GM12878 (cell line): Measurements from ENCODE around the gene TXNRD3. TPM values are rescaled to one million over a fixed set of nuclear protein-coding genes. Genes with fewer than 3 reads are reported as not detected.

ENCODE experiments used
- EP300 ChIP-seq, 2 experiments: fragments of 150-350 bp in 1 of 2; IDR thresholded peaks; 2 replicates each; pipeline ENCODE4 v1.6.1; 2011 to 2012; ENCODE audit warnings: low read depth in 2 of 2, low read length in 2 of 2, borderline replicate concordance in 1 of 2, improper control_type of control experiment in 1 of 2, inconsistent platforms in 1 of 2; ENCODE audit not compliant: control insufficient read depth in 1 of 2
- IKZF2 ChIP-seq, 2 experiments: fragments of 450-650 bp; IDR thresholded peaks; 2 replicates each; pipeline ENCODE4 v1.6.1; 2017; ENCODE audit warnings: mild to moderate bottlenecking in 2 of 2, moderate library complexity in 2 of 2
- MEF2A ChIP-seq: IDR thresholded peaks from 2 replicates; pipeline ENCODE4 v1.6.1; 2011; ENCODE audit warnings: low read depth, mild to moderate bottlenecking, low read length, moderate library complexity; ENCODE audit not compliant: insufficient read depth
- MXI1 ChIP-seq: fragments of 150-350 bp; IDR thresholded peaks from 2 replicates; pipeline ENCODE4 v1.6.1; 2011; ENCODE audit warnings: low read depth, mild to moderate bottlenecking, inconsistent platforms, low read length, improper control_type of control experiment
- SMARCA5 ChIP-seq: fragments of 450-650 bp; IDR thresholded peaks from 2 replicates; pipeline ENCODE4 v1.6.1; 2017; ENCODE audit warnings: mild to moderate bottlenecking
- SRF ChIP-seq, 2 experiments: IDR thresholded peaks; 2 replicates each; pipeline ENCODE4 v1.6.1; 2011; ENCODE audit warnings: low read depth in 2 of 2, low read length in 2 of 2, mild to moderate bottlenecking in 1 of 2, moderate library complexity in 1 of 2
- polyA plus RNA-seq, 11 experiments: library from polyadenylated mRNA; depleted of rRNA in 4 of 11; unstranded in 6 of 11; stranded (reverse) in 5 of 11; fragments of >200 nt; fragmentation: Nextera tagmentation in 4 of 11; fragmentation: Illumina TruSeq in 1 of 11; extraction: Ambion mirVana in 4 of 11; extraction: Trizol in 1 of 11; gene quantifications; 1 replicate in 1 of 11; 2 replicates in 10 of 11; pipeline versions ENCODE4 v1.2.1 to v1.2.3, GENCODE V29; 2011 to 2016; ENCODE audit warnings: inconsistent platforms in 2 of 11, missing spikeins in 2 of 11, low read depth in 1 of 11
- total RNA-seq, 4 experiments: library from RNA; depleted of rRNA in 3 of 4; stranded (reverse); fragments of >200 nt in 3 of 4; fragmentation: Illumina TruSeq in 1 of 4; extraction: Trizol in 1 of 4; gene quantifications; 2 replicates each; pipeline versions ENCODE4 v1.2.1 to v1.2.3, GENCODE V29; 2013 to 2021
- TF ChIP-seq, protein P1 (sequence below): fragments of 450-650 bp; IDR thresholded peaks from 2 replicates; pipeline ENCODE4 v1.6.1; 2018; ENCODE audit warnings: mild to moderate bottlenecking, low read depth, moderate library complexity; ENCODE audit not compliant: partially characterized antibody
- TF ChIP-seq, protein P2 (sequence below): fragments of 450-650 bp; IDR thresholded peaks from 2 replicates; pipeline ENCODE4 v1.6.1; 2017; ENCODE audit warnings: mild to moderate bottlenecking, moderate library complexity
- TF ChIP-seq, protein P3 (sequence below): fragments of 450-650 bp; IDR thresholded peaks from 2 replicates; pipeline ENCODE4 v1.6.1; 2017; ENCODE audit warnings: mild to moderate bottlenecking, low read depth, inconsistent platforms; ENCODE audit not compliant: poor library complexity, severe bottlenecking
- TF ChIP-seq, protein P4 (sequence below), 3 experiments: IDR thresholded peaks in 2 of 3; conservative IDR thresholded peaks in 1 of 3; 2 replicates each; pipeline ENCODE4 v1.5.1; 2011; ENCODE audit warnings: low read depth in 3 of 3, low read length in 3 of 3, mild to moderate bottlenecking in 3 of 3, control low read depth in 2 of 3, moderate library complexity in 2 of 3, inconsistent platforms in 1 of 3, mixed read lengths in 1 of 3; ENCODE audit not compliant: control insufficient read depth in 2 of 3, insufficient read depth in 1 of 3; ENCODE audit errors: extremely low read depth in 1 of 3
- TF ChIP-seq, protein P5 (sequence below): IDR thresholded peaks from 2 replicates; pipeline ENCODE4 v1.6.1; 2012; ENCODE audit warnings: low read depth, low read length, improper control_type of control experiment

Gene TXNRD3
- total and polyA plus RNA-seq, 10 of the 15 experiments (the other 5 are each of a cell fraction or from before 2014, with no cell fraction given) = not detected

DNA sequence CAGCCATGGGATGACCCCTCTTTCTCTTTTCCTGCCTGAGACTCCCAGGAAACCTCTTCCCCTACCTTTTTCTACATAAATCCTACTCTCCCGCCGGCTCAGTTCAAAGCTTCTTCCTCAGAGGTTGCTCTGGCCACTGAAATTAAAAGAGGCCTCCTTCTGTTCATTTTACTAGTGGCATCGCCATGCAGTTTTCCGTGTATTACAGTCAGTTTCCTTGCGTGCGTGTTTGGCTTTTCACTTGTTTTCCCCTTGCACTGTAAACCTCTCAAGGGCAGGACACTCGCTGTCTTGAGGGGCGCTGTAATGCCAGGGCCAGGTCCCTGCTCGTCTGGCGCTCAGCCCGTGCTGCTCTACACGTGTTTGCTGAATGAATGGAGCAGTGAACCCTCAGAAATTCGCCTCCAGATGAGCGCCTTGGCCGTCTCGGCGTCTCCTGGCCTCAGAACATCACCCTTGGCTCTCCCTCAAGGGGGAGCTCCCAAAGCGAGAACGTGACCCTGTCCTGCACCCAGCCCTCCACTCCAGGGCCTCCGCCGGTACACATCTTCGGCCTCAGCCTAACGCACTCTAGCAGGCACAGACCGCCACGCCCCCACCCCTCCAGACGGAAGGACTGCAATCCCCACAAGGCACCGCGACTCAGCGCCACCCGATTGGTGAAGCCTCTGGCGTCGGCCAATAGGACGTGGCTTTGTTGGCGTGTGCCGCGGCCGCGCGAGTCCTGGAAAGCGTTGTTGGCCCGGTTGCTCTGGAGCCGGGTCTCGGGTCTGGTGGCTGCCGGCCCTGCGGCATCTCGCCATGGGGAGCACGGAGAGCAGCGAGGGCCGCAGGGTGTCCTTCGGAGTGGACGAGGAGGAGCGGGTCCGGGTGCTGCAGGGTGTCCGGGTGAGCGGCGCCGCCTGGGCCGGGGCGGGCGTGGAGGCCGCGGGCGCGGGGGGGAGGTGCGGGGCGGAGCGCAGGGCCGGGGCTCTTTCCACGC is 48.9 kb upstream of the TXNRD3 start, which contains the start of gene CHCHD6 (continued):
- TF ChIP-seq, protein P1, sequence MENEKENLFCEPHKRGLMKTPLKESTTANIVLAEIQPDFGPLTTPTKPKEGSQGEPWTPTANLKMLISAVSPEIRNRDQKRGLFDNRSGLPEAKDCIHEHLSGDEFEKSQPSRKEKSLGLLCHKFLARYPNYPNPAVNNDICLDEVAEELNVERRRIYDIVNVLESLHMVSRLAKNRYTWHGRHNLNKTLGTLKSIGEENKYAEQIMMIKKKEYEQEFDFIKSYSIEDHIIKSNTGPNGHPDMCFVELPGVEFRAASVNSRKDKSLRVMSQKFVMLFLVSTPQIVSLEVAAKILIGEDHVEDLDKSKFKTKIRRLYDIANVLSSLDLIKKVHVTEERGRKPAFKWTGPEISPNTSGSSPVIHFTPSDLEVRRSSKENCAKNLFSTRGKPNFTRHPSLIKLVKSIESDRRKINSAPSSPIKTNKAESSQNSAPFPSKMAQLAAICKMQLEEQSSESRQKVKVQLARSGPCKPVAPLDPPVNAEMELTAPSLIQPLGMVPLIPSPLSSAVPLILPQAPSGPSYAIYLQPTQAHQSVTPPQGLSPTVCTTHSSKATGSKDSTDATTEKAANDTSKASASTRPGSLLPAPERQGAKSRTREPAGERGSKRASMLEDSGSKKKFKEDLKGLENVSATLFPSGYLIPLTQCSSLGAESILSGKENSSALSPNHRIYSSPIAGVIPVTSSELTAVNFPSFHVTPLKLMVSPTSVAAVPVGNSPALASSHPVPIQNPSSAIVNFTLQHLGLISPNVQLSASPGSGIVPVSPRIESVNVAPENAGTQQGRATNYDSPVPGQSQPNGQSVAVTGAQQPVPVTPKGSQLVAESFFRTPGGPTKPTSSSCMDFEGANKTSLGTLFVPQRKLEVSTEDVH = no peak
- TF ChIP-seq, protein P2, sequence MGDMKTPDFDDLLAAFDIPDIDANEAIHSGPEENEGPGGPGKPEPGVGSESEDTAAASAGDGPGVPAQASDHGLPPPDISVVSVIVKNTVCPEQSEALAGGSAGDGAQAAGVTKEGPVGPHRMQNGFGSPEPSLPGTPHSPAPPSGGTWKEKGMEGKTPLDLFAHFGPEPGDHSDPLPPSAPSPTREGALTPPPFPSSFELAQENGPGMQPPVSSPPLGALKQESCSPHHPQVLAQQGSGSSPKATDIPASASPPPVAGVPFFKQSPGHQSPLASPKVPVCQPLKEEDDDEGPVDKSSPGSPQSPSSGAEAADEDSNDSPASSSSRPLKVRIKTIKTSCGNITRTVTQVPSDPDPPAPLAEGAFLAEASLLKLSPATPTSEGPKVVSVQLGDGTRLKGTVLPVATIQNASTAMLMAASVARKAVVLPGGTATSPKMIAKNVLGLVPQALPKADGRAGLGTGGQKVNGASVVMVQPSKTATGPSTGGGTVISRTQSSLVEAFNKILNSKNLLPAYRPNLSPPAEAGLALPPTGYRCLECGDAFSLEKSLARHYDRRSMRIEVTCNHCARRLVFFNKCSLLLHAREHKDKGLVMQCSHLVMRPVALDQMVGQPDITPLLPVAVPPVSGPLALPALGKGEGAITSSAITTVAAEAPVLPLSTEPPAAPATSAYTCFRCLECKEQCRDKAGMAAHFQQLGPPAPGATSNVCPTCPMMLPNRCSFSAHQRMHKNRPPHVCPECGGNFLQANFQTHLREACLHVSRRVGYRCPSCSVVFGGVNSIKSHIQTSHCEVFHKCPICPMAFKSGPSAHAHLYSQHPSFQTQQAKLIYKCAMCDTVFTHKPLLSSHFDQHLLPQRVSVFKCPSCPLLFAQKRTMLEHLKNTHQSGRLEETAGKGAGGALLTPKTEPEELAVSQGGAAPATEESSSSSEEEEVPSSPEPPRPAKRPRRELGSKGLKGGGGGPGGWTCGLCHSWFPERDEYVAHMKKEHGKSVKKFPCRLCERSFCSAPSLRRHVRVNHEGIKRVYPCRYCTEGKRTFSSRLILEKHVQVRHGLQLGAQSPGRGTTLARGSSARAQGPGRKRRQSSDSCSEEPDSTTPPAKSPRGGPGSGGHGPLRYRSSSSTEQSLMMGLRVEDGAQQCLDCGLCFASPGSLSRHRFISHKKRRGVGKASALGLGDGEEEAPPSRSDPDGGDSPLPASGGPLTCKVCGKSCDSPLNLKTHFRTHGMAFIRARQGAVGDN = no peak
- TF ChIP-seq, protein P3, sequence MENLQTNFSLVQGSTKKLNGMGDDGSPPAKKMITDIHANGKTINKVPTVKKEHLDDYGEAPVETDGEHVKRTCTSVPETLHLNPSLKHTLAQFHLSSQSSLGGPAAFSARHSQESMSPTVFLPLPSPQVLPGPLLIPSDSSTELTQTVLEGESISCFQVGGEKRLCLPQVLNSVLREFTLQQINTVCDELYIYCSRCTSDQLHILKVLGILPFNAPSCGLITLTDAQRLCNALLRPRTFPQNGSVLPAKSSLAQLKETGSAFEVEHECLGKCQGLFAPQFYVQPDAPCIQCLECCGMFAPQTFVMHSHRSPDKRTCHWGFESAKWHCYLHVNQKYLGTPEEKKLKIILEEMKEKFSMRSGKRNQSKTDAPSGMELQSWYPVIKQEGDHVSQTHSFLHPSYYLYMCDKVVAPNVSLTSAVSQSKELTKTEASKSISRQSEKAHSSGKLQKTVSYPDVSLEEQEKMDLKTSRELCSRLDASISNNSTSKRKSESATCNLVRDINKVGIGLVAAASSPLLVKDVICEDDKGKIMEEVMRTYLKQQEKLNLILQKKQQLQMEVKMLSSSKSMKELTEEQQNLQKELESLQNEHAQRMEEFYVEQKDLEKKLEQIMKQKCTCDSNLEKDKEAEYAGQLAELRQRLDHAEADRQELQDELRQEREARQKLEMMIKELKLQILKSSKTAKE = no peak
- TF ChIP-seq MEF2A (no peak), IKZF2 (IDR thresholded peaks at IDR 0.05) (no peak), MXI1 (0 out of 2 replicates have a peak, but pooled peaks have one; percentile 4), SRF (IDR thresholded peaks at IDR 0.05; ENCODE audit: low read depth in 2 of 2, low read length in 2 of 2) (0 out of 4 replicates have a peak, but pooled peaks of 1 of the 2 experiments have one; percentile 4), EP300 (IDR thresholded peaks at IDR 0.05; ENCODE audit: borderline replicate concordance in 1 of 2, control insufficient read depth in 1 of 2, low read depth in 2 of 2, low read length in 2 of 2) (no peak), SMARCA5 (no peak)
- TF ChIP-seq, protein P4, sequence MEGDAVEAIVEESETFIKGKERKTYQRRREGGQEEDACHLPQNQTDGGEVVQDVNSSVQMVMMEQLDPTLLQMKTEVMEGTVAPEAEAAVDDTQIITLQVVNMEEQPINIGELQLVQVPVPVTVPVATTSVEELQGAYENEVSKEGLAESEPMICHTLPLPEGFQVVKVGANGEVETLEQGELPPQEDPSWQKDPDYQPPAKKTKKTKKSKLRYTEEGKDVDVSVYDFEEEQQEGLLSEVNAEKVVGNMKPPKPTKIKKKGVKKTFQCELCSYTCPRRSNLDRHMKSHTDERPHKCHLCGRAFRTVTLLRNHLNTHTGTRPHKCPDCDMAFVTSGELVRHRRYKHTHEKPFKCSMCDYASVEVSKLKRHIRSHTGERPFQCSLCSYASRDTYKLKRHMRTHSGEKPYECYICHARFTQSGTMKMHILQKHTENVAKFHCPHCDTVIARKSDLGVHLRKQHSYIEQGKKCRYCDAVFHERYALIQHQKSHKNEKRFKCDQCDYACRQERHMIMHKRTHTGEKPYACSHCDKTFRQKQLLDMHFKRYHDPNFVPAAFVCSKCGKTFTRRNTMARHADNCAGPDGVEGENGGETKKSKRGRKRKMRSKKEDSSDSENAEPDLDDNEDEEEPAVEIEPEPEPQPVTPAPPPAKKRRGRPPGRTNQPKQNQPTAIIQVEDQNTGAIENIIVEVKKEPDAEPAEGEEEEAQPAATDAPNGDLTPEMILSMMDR (IDR thresholded peaks at IDR 0.05 in 2 of 3, conservative IDR thresholded peaks at IDR 0.05 in 1 of 3; ENCODE audit: control insufficient read depth in 2 of 3, extremely low read depth in 1 of 3, insufficient read depth in 1 of 3, low read depth in 3 of 3, low read length in 3 of 3) = 0 out of 6 replicates have a peak, but pooled peaks of 1 of the 3 experiments have one; percentile 7
- TF ChIP-seq, protein P5, sequence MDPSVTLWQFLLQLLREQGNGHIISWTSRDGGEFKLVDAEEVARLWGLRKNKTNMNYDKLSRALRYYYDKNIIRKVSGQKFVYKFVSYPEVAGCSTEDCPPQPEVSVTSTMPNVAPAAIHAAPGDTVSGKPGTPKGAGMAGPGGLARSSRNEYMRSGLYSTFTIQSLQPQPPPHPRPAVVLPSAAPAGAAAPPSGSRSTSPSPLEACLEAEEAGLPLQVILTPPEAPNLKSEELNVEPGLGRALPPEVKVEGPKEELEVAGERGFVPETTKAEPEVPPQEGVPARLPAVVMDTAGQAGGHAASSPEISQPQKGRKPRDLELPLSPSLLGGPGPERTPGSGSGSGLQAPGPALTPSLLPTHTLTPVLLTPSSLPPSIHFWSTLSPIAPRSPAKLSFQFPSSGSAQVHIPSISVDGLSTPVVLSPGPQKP = 0 out of 2 replicates have a peak, but pooled peaks have one; percentile 22
